MCF 10A (cell line): ENCODE data around the gene DDN. TPM values are rescaled to one million over a fixed set of nuclear protein-coding genes. Genes with fewer than 3 reads are reported as not detected.

Source experiments
- BruUV-seq: library from RNA; stranded (reverse); fragments of 400-500 nt; replicated peaks from 2 replicates; lab custom pipeline; 2021; lab: Mats Ljungman, UMichigan
- CTCF ChIA-PET: fragments of 300-600 bp; sonication (Branson Sonifier 250); formaldehyde crosslinking; extraction: SDS; loops from one replicate; lab custom pipeline; 2021; ENCODE audit warnings: antibody characterized with exemption, inconsistent platforms; lab: Yijun Ruan, JAX
- POLR2A ChIA-PET: fragments of 300-600, 350-650 bp; sonication (Branson Sonifier 250); formaldehyde crosslinking; extraction: SDS; loops from one replicate; lab custom pipeline; 2020; ENCODE audit warnings: antibody characterized with exemption, inconsistent platforms; lab: Yijun Ruan, JAX
- DNase-seq: peaks from one replicate; pipeline ENCODE4 v3.0.0-alpha.2; 2018; ENCODE audit not compliant: unreplicated experiment
- H3K27ac Mint-ChIP-seq: one replicate; pipeline ENCODE4 v1.8.0; 2022; ENCODE audit warnings: mild to moderate bottlenecking, low read depth, mixed read lengths; ENCODE audit not compliant: unreplicated experiment
- H3K27me3 Mint-ChIP-seq: one replicate; pipeline ENCODE4 v1.8.0; 2022; ENCODE audit warnings: mixed read lengths; ENCODE audit not compliant: insufficient read depth, unreplicated experiment
- H3K36me3 Mint-ChIP-seq: one replicate; pipeline ENCODE4 v1.8.0; 2022; ENCODE audit warnings: mild to moderate bottlenecking, moderate library complexity, mixed read lengths; ENCODE audit not compliant: insufficient read depth, unreplicated experiment
- H3K4me1 Mint-ChIP-seq: one replicate; pipeline ENCODE4 v1.8.0; 2022; ENCODE audit warnings: mixed read lengths; ENCODE audit not compliant: insufficient read depth, unreplicated experiment
- H3K4me3 Mint-ChIP-seq: one replicate; pipeline ENCODE4 v1.8.0; 2022; ENCODE audit warnings: mild to moderate bottlenecking, moderate library complexity, mixed read lengths; ENCODE audit not compliant: unreplicated experiment
- H3K9me3 Mint-ChIP-seq: one replicate; pipeline ENCODE4 v1.8.0; 2022; ENCODE audit warnings: mixed read lengths; ENCODE audit not compliant: unreplicated experiment
- CTCF ChIP-seq: fragments of 200-600 bp; IDR thresholded peaks from one replicate; pipeline ENCODE4 v1.8.0; 2022; ENCODE audit warnings: antibody characterized with exemption, mild to moderate bottlenecking; ENCODE audit not compliant: unreplicated experiment
- intact Hi-C: fragments of 100-400 bp; cut with micrococcal nuclease; formaldehyde crosslinking; loops from 2 replicates; pipeline ENCODE4 v1.14.1; 2022
- total RNA-seq: library from RNA; stranded (reverse); gene quantifications from 2 replicates; pipeline ENCODE4 v1.2.3, GENCODE V29; 2022

DDN gene
- total RNA-seq, 1 experiment from 2014 or later = 0.28 TPM

- CTCF ChIA-PET = interaction anchor here (0.5 to 0.6 kb wide), 4 partner anchors 33 to 1275 kb away, joined by 3 to 4 read pairs (median 3); no protein-coding TSS in a partner anchor
- H3K4me3 Mint-ChIP-seq = peak overlapping the region; percentile 88
- peak; percentile 41 for DNase-seq
These were observed 20.5 kb upstream of the DDN start for GRCh38 chr12:49019443-49020324.

GRCh38 chr12:49019120-49019430, 19.9 kb upstream of the DDN start:
- H3K27ac Mint-ChIP-seq = peak overlapping the region; percentile 99
- H3K4me3 Mint-ChIP-seq = peak overlapping the region; percentile 88
- H3K4me1 Mint-ChIP-seq = peaks cover 15% of the 10 kb centered on the region
- DNase-seq = no peak
- ChIA-PET POLR2A (interaction anchor here (0.6 to 1.0 kb wide), 2 partner anchors 11 to 142 kb away, joined by 3 to 8 read pairs; no protein-coding TSS in a partner anchor), CTCF (interaction anchor here (0.6 kb wide), 1 partner anchor 811 kb away, joined by 3 read pairs; no protein-coding TSS in a partner anchor)
- intact Hi-C loops = no loop called here
- no peak for TF ChIP-seq CTCF
- peaks cover 48% of the 10 kb centered on the region for H3K36me3 Mint-ChIP-seq
- BruUV-seq = TSS peak; percentile 96
- H3K9me3 Mint-ChIP-seq = no peaks in the 10 kb centered on the region
- no peaks in the 10 kb centered on the region for H3K27me3 Mint-ChIP-seq

More at GRCh38 chr12:49019443-49020324, 20.5 kb upstream of the DDN start:
- intact Hi-C loops = no loop called here
- Mint-ChIP-seq H3K9me3 (no peaks in the 10 kb centered on the region), H3K27me3 (no peaks in the 10 kb centered on the region), H3K4me1 (peaks cover 15% of the 10 kb centered on the region), H3K36me3 (peaks cover 54% of the 10 kb centered on the region), H3K27ac (peak overlapping the region; percentile 99)
- TF ChIP-seq CTCF = no peak
- POLR2A ChIA-PET = interaction anchor here (0.6 to 1.5 kb wide), 3 partner anchors 10 to 142 kb away, joined by 3 to 8 read pairs (median 7); partner anchors contain the start of gene TUBA1B
- BruUV-seq = no TSS peak

GRCh38 chr12:49018261-49019119, 19.3 kb upstream of the DDN start, which contains the start of gene PRKAG1:
Gene PRKAG1, minus strand, starts transcription at chr12:49018776. Its CDS starts 36 bp downstream, at chr12:49018740.
- Mint-ChIP-seq H3K27me3 (no peaks in the 10 kb centered on the region), H3K9me3 (no peaks in the 10 kb centered on the region), H3K36me3 (peaks cover 44% of the 10 kb centered on the region), H3K4me3 (peak within 1 kb of the TSS; percentile 88), H3K27ac (peak within 1 kb of the TSS; percentile 99), H3K4me1 (peaks cover 15% of the 10 kb centered on the region)
- POLR2A ChIA-PET = interaction anchor here (0.5 to 1.5 kb wide), 15 partner anchors 11 to 194 kb away, joined by 3 to 8 read pairs (median 3); partner anchors contain the start of genes ARF3, DDN, DDX23 and RND1
- peak; percentile 96 for DNase-seq
- TF ChIP-seq CTCF = peak; percentile 25
- CTCF ChIA-PET = interaction anchor here (0.5 to 1.8 kb wide), 5 partner anchors 13 to 159 kb away, joined by 3 to 12 read pairs (median 4); no protein-coding TSS in a partner anchor
- intact Hi-C loops = no loop called here
- BruUV-seq = TSS peak; percentile 60
